GM12891 (cell line): Measurements from ENCODE around the gene GGT7.

Source experiments
- PAX5 ChIP-seq: IDR thresholded peaks from 2 replicates; pipeline ENCODE4 v1.6.1; 2011; ENCODE audit warnings: low read length, moderate library complexity, mild to moderate bottlenecking; ENCODE audit not compliant: insufficient read depth, severe bottlenecking
- POLR2A ChIP-seq: IDR thresholded peaks from 2 replicates; pipeline ENCODE4 v1.6.1; 2011; ENCODE audit warnings: low read depth, low read length, control low read depth
- POLR2AphosphoS5 ChIP-seq: IDR thresholded peaks from 2 replicates; pipeline ENCODE4 v1.6.1; 2011; ENCODE audit warnings: low read depth, low read length, control low read depth
- POU2F2 ChIP-seq: IDR thresholded peaks from 2 replicates; pipeline ENCODE4 v1.6.1; 2011; ENCODE audit warnings: low read depth, mild to moderate bottlenecking, control low read depth, low read length, moderate library complexity
- TAF1 ChIP-seq: IDR thresholded peaks from 2 replicates; pipeline ENCODE4 v1.6.1; 2011; ENCODE audit warnings: low read depth, low read length, control low read depth

- no peak for TF ChIP-seq POU2F2
- TF ChIP-seq POLR2A, result no peak
- no peak for TF ChIP-seq POLR2AphosphoS5
- TF ChIP-seq TAF1, result no peak
- no peak for TF ChIP-seq PAX5
These were observed 57.0 kb downstream of the GGT7 start for GRCh38 chr20:34815636-34816035.
